Fibroblast of skin of left biceps (primary cell): Measurements from ENCODE around the gene NUB1.

ENCODE experiments used
- DNase-seq, 2 experiments: peaks; one replicate each; pipeline ENCODE4 v3.0.0-alpha.2; 2013; ENCODE audit warnings: low read depth in 2 of 2

NUB1 gene

DNA sequence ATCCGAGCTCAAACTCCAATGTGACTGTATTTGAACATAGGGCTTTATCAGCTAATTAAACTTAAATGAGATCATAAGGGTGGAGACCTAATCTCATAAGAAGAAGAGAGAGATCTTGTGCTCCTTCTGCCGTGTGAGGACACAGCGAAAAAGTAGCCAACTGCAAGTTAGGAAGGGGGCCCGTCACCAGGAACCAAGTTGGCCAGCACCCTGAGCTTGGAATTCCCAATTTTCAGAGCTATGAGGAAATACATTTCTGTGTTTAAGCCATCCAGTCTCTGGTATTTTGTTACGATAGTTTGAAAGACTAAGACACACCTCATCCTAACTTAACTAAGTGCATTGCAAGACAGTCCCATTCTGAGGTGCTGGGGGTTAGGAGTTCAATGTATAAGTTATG lies 82.3 kb downstream of the NUB1 start:
- DNase-seq: no peak

DNA sequence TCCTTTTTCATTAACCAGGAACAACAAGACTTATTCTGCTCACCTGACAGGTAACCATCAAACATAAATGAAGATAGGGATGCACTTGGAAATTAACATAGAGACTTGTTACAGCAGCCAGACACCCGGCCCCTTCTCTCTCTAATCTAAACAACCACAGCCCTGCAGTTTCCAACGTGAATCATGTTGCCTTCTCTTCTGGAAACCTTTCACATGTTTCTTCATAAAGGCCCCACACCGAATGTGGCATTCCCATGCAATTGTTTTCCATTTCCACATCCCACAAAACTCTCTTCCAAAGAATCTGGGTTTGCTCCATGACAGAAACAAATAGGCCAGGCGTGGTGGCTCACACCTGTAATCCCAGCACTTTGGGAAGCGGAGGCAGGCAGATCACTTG lies 83.2 kb downstream of the NUB1 start:
- DNase-seq: no peak

DNA sequence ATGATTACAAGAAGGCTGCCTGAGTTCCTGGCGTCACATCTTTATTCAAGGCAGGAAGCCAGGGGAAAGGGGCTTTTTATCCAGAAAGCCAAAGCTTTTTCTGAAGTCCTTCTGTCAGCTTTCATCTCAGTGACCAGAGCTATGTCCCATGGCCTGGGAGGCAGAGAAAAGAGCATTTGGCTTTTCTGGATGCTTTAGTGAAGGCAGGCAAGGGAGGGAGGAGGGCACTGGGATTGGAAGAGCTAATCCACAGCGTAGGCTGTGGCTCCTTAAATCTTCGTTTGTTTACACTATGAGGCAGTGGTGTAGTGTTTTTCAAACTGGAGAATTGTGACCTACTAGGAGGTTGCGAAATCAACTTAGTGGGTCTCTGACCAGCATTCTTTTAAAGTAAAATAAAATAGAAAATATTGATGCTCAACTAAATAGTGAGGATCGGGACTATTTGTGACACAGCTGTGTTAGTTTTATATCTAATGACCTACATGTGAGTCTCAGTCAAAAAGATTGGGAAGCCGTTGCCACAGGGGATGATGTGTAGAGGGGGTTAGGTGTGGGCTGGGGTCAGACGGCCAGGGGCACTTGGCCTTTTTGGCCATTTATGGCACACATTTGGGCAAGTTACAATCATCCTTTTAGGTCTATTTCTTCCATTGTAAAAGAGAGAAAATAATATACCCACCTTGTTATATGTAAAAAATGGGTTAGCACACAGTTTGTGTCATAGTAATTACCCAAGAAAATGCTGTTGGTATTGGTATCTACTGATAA lies 84.2 kb downstream of the NUB1 start:
- no peak for DNase-seq

DNA sequence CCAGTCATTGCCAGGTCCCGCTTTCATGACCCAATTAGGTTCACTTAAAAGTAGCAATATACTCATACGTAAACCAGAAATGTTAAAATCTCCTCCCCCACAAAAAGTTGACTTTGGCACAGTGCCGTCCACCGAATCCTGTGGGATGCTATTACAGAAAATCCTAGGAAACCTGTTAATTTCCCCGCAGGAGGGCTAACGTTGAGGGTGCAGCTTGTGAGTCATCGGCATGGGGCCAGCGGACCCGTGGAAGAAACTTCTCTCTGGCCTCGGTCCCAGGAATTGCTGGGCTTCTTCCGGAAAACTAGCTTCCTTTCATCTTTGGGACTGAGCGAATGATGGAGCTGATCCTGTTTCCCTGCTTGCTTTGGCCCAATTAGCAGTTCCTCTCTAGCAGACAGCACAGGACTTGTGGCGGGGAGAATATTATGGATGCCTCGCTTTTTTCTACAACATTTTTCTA lies 84.9 kb downstream of the NUB1 start:
- peak; percentile 70 to 74 for DNase-seq

DNA sequence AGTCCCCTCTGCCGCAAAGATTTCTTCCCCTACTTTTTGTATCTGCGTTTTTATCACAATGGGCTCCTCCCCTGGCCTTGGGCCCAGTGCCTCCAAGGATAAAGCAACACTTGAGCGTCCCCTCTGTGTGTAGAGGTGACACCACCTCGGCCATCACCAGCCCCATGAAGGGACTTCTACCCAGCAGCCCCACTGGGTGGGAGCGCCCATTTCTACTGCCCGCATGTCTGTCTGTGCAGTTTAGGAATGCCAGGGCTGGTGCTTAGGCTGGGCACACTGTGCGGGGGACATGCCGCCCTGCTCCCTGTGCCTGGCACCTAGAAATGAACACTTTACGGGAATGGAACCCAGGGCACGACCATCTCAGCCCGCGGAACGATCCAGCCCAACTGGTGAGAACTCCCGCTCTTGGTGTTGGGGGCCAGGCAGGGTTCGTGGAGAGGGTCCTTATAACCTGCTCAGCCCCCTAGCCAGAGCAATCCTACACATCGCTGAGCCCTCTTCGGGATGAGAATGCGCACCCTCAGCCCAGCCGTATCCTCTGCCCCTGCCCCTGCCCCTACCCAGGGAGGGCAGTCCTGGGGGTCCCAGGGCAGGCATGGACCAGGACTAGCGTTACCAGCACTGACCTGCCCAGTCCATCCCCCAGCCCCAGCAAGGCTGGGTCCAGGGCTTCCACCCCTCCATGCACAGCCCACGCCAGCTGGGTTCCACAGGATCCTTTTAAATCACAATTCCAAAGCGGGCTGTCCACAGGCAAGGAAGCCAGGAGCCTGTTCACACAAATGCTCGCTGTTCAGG lies 85.5 kb downstream of the NUB1 start:
- DNase-seq: no peak

DNA sequence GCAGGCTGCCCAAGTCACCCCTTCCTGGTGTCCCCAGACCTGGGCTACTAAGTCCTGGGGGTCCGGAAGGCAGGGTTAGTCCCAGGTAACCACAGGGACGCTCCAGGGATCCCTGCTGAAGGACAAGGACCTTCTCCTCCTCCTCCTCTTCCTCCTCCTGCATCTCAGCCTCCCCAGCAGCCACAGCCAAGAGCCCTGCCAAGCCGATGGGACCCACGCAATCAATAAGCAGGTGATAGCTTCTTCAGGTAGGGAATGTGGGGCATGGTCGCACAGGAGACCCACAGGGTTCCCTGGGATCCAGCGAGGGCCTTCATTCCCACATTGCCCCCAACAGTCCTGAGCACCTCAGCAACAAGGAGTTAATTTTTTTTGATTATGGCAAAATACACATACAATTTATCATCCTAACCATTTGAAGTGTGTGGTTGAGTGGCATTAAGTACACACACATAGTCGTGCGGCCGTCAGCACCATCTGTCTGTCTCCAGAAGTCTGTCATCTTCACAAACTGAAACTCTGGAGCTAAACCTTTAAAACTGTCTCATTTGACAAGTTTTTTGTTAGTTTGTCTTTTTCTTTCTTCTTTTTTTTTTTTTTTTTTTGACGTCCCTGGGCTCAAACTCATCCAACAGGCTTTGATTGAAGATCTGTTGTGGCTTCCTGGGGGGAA lies 86.2 kb downstream of the NUB1 start:
- no peak for DNase-seq
